H1 (cell line): ENCODE measurements around the gene ACTL8. TPM values are rescaled to one million over a fixed set of nuclear protein-coding genes. Genes with fewer than 3 reads are reported as not detected.

Experiments used
- CTCF ChIA-PET: fragments of 300-600 bp; sonication (Branson Sonifier 250); formaldehyde crosslinking; loops from one replicate; lab custom pipeline; 2021; ENCODE audit not compliant: partially characterized antibody; lab: Charles Lee
- POLR2A ChIA-PET: fragments of 300-600 bp; sonication (Branson Sonifier 250); formaldehyde crosslinking; loops from one replicate; lab custom pipeline; 2021; ENCODE audit warnings: inconsistent platforms; ENCODE audit not compliant: partially characterized antibody; lab: Charles Lee
- DNase-seq, 2 experiments: peaks; one replicate each; pipeline versions ENCODE4 v3.0.0 to v3.0.0-alpha.2; 2010 to 2022; ENCODE audit warnings: low spot score in 2 of 2, low read depth in 1 of 2, mixed read lengths in 1 of 2
- FAIRE-seq: peaks from 2 replicates; lab custom pipeline; 2011; peaks lifted over from hg19 to GRCh38; lab: Jason Lieb, UNC
- H2AFZ ChIP-seq: 2 replicates; pipeline ENCODE4 v1.8.1; 2012; ENCODE audit warnings: low read length, inconsistent platforms
- H2AK5ac ChIP-seq: 2 replicates; pipeline ENCODE4 v1.6.1; 2013; ENCODE audit warnings: low read depth, low read length
- H2BK120ac ChIP-seq: replicated peaks from 2 replicates; pipeline ENCODE3; 2013; ENCODE audit warnings: low read depth, low read length, inconsistent platforms
- H2BK12ac ChIP-seq: 2 replicates; pipeline ENCODE4 v1.6.1; 2013; ENCODE audit warnings: low read depth, low read length
- H2BK15ac ChIP-seq: 2 replicates; pipeline ENCODE4 v1.6.1; 2013; ENCODE audit warnings: low read length
- H2BK20ac ChIP-seq: 2 replicates; pipeline ENCODE4 v1.6.1; 2013; ENCODE audit warnings: low read length
- H2BK5ac ChIP-seq: 2 replicates; pipeline ENCODE4 v1.6.1; 2013; ENCODE audit warnings: low read depth, low read length
- H3K14ac ChIP-seq: 2 replicates; pipeline ENCODE4 v1.6.1; 2013; ENCODE audit warnings: inconsistent platforms; ENCODE audit not compliant: insufficient read length
- H3K18ac ChIP-seq: 2 replicates; pipeline ENCODE4 v1.6.1; 2013; ENCODE audit warnings: low read length; ENCODE audit errors: extremely low read depth
- H3K23ac ChIP-seq: 2 replicates; pipeline ENCODE4 v1.6.1; 2013; ENCODE audit warnings: inconsistent platforms; ENCODE audit not compliant: insufficient read length
- H3K23me2 ChIP-seq: 2 replicates; pipeline ENCODE4 v1.6.1; 2013; ENCODE audit warnings: low read depth, low read length
- H3K27ac ChIP-seq: 2 replicates; pipeline ENCODE4 v1.6.1; 2011; ENCODE audit warnings: low read depth, low read length, inconsistent platforms
- H3K27me3 ChIP-seq, 4 experiments: replicated peaks in 1 of 4; 1 replicate in 1 of 4; 2 replicates in 3 of 4; pipeline versions ENCODE4 v1.6.1 to v1.8.1; 2011 to 2013; ENCODE audit warnings: low read length in 3 of 4, mild to moderate bottlenecking in 3 of 4, inconsistent platforms in 2 of 4, mixed read lengths in 2 of 4, moderate library complexity in 1 of 4; ENCODE audit not compliant: control insufficient read depth in 3 of 4, insufficient read depth in 3 of 4; ENCODE audit errors: extremely low read depth in 1 of 4
- H3K36me3 ChIP-seq, 4 experiments: 2 replicates each; pipeline versions ENCODE4 v1.6.1 to v1.8.1; 2011 to 2013; ENCODE audit warnings: mild to moderate bottlenecking in 4 of 4, low read length in 3 of 4, moderate library complexity in 2 of 4, control low read depth in 1 of 4, inconsistent platforms in 1 of 4; ENCODE audit not compliant: insufficient read depth in 4 of 4, control insufficient read depth in 2 of 4
- H3K4ac ChIP-seq: replicated peaks from 2 replicates; pipeline ENCODE3; 2013; ENCODE audit warnings: low read length, low read depth, mixed read lengths, inconsistent platforms; ENCODE audit not compliant: insufficient read length
- H3K4me1 ChIP-seq, 4 experiments: replicated peaks in 1 of 4; 1 replicate in 1 of 4; 2 replicates in 3 of 4; pipeline versions ENCODE4 v1.6.1 to v1.8.1; 2011 to 2013; ENCODE audit warnings: low read length in 3 of 4, inconsistent platforms in 2 of 4, mixed read lengths in 1 of 4; ENCODE audit not compliant: insufficient read depth in 4 of 4, control insufficient read depth in 3 of 4
- H3K4me2 ChIP-seq, 2 experiments: 2 replicates each; pipeline versions ENCODE4 v1.6.1 to v1.8.1; 2011 to 2013; ENCODE audit warnings: low read depth in 2 of 2, low read length in 2 of 2, control low read depth in 1 of 2, inconsistent platforms in 1 of 2, mild to moderate bottlenecking in 1 of 2; ENCODE audit not compliant: insufficient read depth in 1 of 2
- H3K4me3 ChIP-seq, 4 experiments: fragments of 200-600, 300-600 bp in 1 of 4; sonication (generic), shearing (Covaris generic), sonication (Bioruptor Twin) in 1 of 4; 2 replicates each; pipeline versions ENCODE4 v1.5.1 to v1.8.1; 2011 to 2016; ENCODE audit warnings: low read length in 4 of 4, low read depth in 3 of 4, control low read depth in 2 of 4, inconsistent platforms in 2 of 4, mild to moderate bottlenecking in 2 of 4, mixed read lengths in 1 of 4, moderate library complexity in 1 of 4; ENCODE audit not compliant: insufficient read depth in 2 of 4; ENCODE audit errors: extremely low read depth in 1 of 4
- H3K56ac ChIP-seq: replicated peaks from 2 replicates; pipeline ENCODE3; 2013; ENCODE audit warnings: low read depth, mild to moderate bottlenecking, mixed read lengths, low read length, inconsistent platforms; ENCODE audit not compliant: insufficient read length
- H3K79me1 ChIP-seq: 2 replicates; pipeline ENCODE4 v1.6.1; 2013; ENCODE audit warnings: low read depth, low read length, control low read depth
- H3K79me2 ChIP-seq, 2 experiments: 2 replicates each; pipeline versions ENCODE4 v1.6.1 to v1.8.1; 2012 to 2013; ENCODE audit warnings: low read length in 2 of 2, mild to moderate bottlenecking in 2 of 2, inconsistent platforms in 1 of 2; ENCODE audit not compliant: insufficient read depth in 2 of 2, control insufficient read depth in 1 of 2
- H3K9ac ChIP-seq, 4 experiments: replicated peaks in 1 of 4; 1 replicate in 1 of 4; 2 replicates in 3 of 4; pipeline versions ENCODE4 v1.6.1 to v1.8.1; 2011 to 2013; ENCODE audit warnings: low read depth in 3 of 4, low read length in 3 of 4, control low read depth in 2 of 4, mild to moderate bottlenecking in 2 of 4, moderate library complexity in 2 of 4, inconsistent platforms in 1 of 4; ENCODE audit errors: extremely low read depth in 1 of 4
- H3K9me3 ChIP-seq, 2 experiments: 2 replicates each; pipeline versions ENCODE4 v1.6.1 to v1.8.1; 2012 to 2013; ENCODE audit warnings: mild to moderate bottlenecking in 2 of 2, moderate library complexity in 2 of 2, control low read depth in 1 of 2, inconsistent platforms in 1 of 2, low read depth in 1 of 2, low read length in 1 of 2, mixed read lengths in 1 of 2; ENCODE audit not compliant: insufficient read depth in 2 of 2
- H4K20me1 ChIP-seq, 2 experiments: replicated peaks in 1 of 2; 2 replicates each; pipeline versions ENCODE3 to v1.8.1; 2011 to 2013; ENCODE audit warnings: inconsistent platforms in 2 of 2, low read length in 2 of 2, mild to moderate bottlenecking in 1 of 2; ENCODE audit not compliant: insufficient read depth in 2 of 2, control insufficient read depth in 1 of 2
- H4K5ac ChIP-seq: 2 replicates; pipeline ENCODE4 v1.6.1; 2013; ENCODE audit warnings: low read length, low read depth, mixed read lengths, inconsistent platforms; ENCODE audit not compliant: insufficient read length
- H4K8ac ChIP-seq: 2 replicates; pipeline ENCODE4 v1.8.0; 2013; ENCODE audit warnings: mild to moderate bottlenecking, moderate library complexity, low read length, inconsistent platforms; ENCODE audit not compliant: insufficient read depth; ENCODE audit errors: extremely low read depth
- H4K91ac ChIP-seq: replicated peaks from 2 replicates; pipeline ENCODE3; 2013; ENCODE audit warnings: low read length, mixed read lengths, inconsistent platforms; ENCODE audit not compliant: insufficient read length
- BRCA1 ChIP-seq: IDR thresholded peaks from 2 replicates; pipeline ENCODE4 v1.6.1; 2012; ENCODE audit warnings: low read depth, low read length, improper control_type of control experiment
- CBX5 ChIP-seq: fragments of 300-800, 300-1000 bp; sonication (generic); IDR thresholded peaks from 2 replicates; pipeline ENCODE4 v1.7.1; 2016; ENCODE audit warnings: antibody characterized with exemption, low read length, low read depth
- CHD1 ChIP-seq: IDR thresholded peaks from 2 replicates; pipeline ENCODE4 v1.6.1; 2012; ENCODE audit warnings: low read depth, low read length, improper control_type of control experiment
- CTBP2 ChIP-seq: IDR thresholded peaks from 2 replicates; pipeline ENCODE4 v1.7.0; 2011; ENCODE audit warnings: borderline replicate concordance, mild to moderate bottlenecking, moderate library complexity, mixed read lengths, low read length; ENCODE audit not compliant: insufficient read depth, insufficient read length
- EGR1 ChIP-seq: IDR thresholded peaks from 2 replicates; pipeline ENCODE4 v1.6.1; 2011; ENCODE audit warnings: low read depth, low read length, borderline replicate concordance
- FOSL1 ChIP-seq: IDR thresholded peaks from 2 replicates; pipeline ENCODE4 v1.6.1; 2011; ENCODE audit warnings: mild to moderate bottlenecking, low read depth, low read length, moderate library complexity; ENCODE audit not compliant: insufficient read depth
- GTF2F1 ChIP-seq: IDR thresholded peaks from 2 replicates; pipeline ENCODE4 v1.6.1; 2012; ENCODE audit warnings: low read depth, low read length, improper control_type of control experiment, borderline replicate concordance
- PHF8 ChIP-seq: fragments of 200-600 bp; sonication (generic); conservative IDR thresholded peaks from 2 replicates; pipeline ENCODE4 v1.7.1; 2012; ENCODE audit warnings: low read depth, mild to moderate bottlenecking, inconsistent platforms, low read length, moderate library complexity
- RXRA ChIP-seq: IDR thresholded peaks from 2 replicates; pipeline ENCODE4 v1.6.1; 2011; ENCODE audit warnings: low read depth, mild to moderate bottlenecking, low read length, moderate library complexity; ENCODE audit not compliant: insufficient read depth
- SAP30 ChIP-seq: fragments of 300-600 bp; sonication (generic); IDR thresholded peaks from 2 replicates; pipeline ENCODE4 v1.7.1; 2012; ENCODE audit warnings: low read length, moderate library complexity, mild to moderate bottlenecking, inconsistent platforms; ENCODE audit not compliant: insufficient read depth, insufficient replicate concordance
- SIX5 ChIP-seq: IDR thresholded peaks from 2 replicates; pipeline ENCODE4 v1.6.1; 2011; ENCODE audit warnings: mild to moderate bottlenecking, low read depth, low read length
- SRF ChIP-seq: IDR thresholded peaks from 2 replicates; pipeline ENCODE4 v1.6.1; 2011; ENCODE audit warnings: mild to moderate bottlenecking, low read depth, low read length, moderate library complexity
- TBP ChIP-seq: IDR thresholded peaks from 2 replicates; pipeline ENCODE4 v1.6.1; 2011; ENCODE audit warnings: low read depth, low read length, improper control_type of control experiment
- WGBS, 2 experiments: shearing (Covaris generic) in 1 of 2; methylation state at CpG; one replicate each; pipeline versions ENCODE4 v1.1.6 to v1.1.7; 2013 to 2015; ENCODE audit warnings: low lambda C conversion rate in 2 of 2, mixed read lengths in 2 of 2, inconsistent platforms in 1 of 2, low coverage in 1 of 2, missing lambda C conversion rate in 1 of 2; ENCODE audit not compliant: insufficient replicate concordance in 2 of 2, insufficient coverage in 1 of 2, insufficient read length in 1 of 2; ENCODE audit errors: extremely low coverage in 1 of 2, missing lambda C conversion rate in 1 of 2; 5-methylcytosine and 5-hydroxymethylcytosine counted together
- polyA plus RNA-seq, 7 experiments: library from polyadenylated mRNA; depleted of rRNA in 3 of 7; stranded (reverse) in 5 of 7; unstranded in 2 of 7; fragments of >200 nt in 5 of 7; fragments of 200-250 nt in 2 of 7; gene quantifications; 1 replicate in 5 of 7; 2 replicates in 1 of 7; 4 replicates in 1 of 7; pipeline versions ENCODE4 v1.2.1 to v1.2.3, GENCODE V29; 2011 to 2013; ENCODE audit warnings: missing spikeins in 2 of 7, mixed read lengths in 2 of 7
- total RNA-seq: library from RNA; stranded (reverse); fragmentation: NEBNext Ultra II Directional; extraction: Animal tissue kit (Norgen Biotek cat#: 25700); gene quantifications from 2 replicates; pipeline ENCODE4 v1.2.1, GENCODE V29; 2021

Gene ACTL8
- total and polyA plus RNA-seq, 2 of the 8 experiments (the other 6 are each of a cell fraction or from before 2014, with no cell fraction given): 0.33 to 0.47 TPM

GRCh38 chr1:17780916-17781315 is 25.8 kb downstream of the ACTL8 start:
- H2BK15ac ChIP-seq: no peak overlapping the region
- FAIRE-seq: no peak
- no peak overlapping the region for H3K18ac ChIP-seq
- no peaks in the 10 kb centered on the region for H3K4me1 ChIP-seq
- H3K4me2 ChIP-seq: no peak overlapping the region
- WGBS, 2 experiments: 89% methylated on average over 4 of the region's 4 CpGs; no CpG with 5 or more reads in 1 of the 2 experiments
- no peak overlapping the region for H3K27ac ChIP-seq
- no peak for DNase-seq
- H2AFZ ChIP-seq: no peak overlapping the region
- H3K14ac ChIP-seq: no peak overlapping the region
- no peaks in the 10 kb centered on the region for H4K20me1 ChIP-seq
- no peak overlapping the region for H3K4ac ChIP-seq
- H3K23ac ChIP-seq: no peak overlapping the region
- H2BK20ac ChIP-seq: no peak overlapping the region
- H2AK5ac ChIP-seq: no peak overlapping the region
- H4K5ac ChIP-seq: no peak overlapping the region
- no peaks in the 10 kb centered on the region for H3K23me2 ChIP-seq
- H4K8ac ChIP-seq: no peak overlapping the region
- H3K4me3 ChIP-seq: no peak overlapping the region
- H3K79me1 ChIP-seq: no peaks in the 10 kb centered on the region
- ChIA-PET POLR2A (no interaction called here), CTCF (interaction anchor here (0.7 kb wide), 1 partner anchor 41 kb away, joined by 3 read pairs; no protein-coding TSS in a partner anchor)
- H3K56ac ChIP-seq: no peak overlapping the region
- no peaks in the 10 kb centered on the region for H3K36me3 ChIP-seq
- no peak overlapping the region for H4K91ac ChIP-seq
- no peaks in the 10 kb centered on the region for H3K79me2 ChIP-seq
- H2BK5ac ChIP-seq: no peak overlapping the region
- H3K9ac ChIP-seq: no peak overlapping the region
- H2BK120ac ChIP-seq: no peak overlapping the region
- no peaks in the 10 kb centered on the region for H3K9me3 ChIP-seq
- no peaks in the 10 kb centered on the region for H3K27me3 ChIP-seq
- H2BK12ac ChIP-seq: no peak overlapping the region
- TF ChIP-seq RXRA (no peak), SAP30 (no peak), SRF (no peak), GTF2F1 (no peak), TBP (no peak), CBX5 (no peak), PHF8 (no peak), BRCA1 (no peak), CHD1 (no peak), SIX5 (no peak), FOSL1 (no peak), CTBP2 (no peak), EGR1 (no peak)
